ENCODE results near the gene KRTAP12-2.

The KRTAP12-2 gene

DNA sequence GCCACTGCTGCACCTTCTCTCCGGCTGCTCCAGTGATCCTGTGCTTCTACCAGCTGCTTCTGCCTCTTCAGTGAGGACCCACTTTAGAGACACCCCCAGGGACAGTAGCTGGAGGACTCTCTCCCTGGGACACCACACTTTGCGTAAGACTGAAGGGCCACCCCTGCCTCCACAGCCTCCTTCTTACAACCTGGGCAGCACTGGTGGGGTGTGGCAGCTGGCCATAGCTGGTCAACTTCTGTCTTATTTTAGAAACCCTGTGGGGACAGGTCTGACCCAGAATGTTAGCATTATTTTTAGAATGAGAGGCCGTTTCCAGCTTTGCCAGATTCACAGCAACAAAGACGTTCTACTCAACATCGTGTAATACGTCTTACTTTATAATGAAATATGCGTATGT is 41.0 kb downstream of the KRTAP12-2 start:
- no peak for DNase-seq

- DNase-seq: no peak
Measured at GRCh38 chr21:44623575-44623974, 43.2 kb downstream of the KRTAP12-2 start.

GRCh38 chr21:44619886-44620285 is 46.8 kb downstream of the KRTAP12-2 start:
- no peak for DNase-seq

DNA sequence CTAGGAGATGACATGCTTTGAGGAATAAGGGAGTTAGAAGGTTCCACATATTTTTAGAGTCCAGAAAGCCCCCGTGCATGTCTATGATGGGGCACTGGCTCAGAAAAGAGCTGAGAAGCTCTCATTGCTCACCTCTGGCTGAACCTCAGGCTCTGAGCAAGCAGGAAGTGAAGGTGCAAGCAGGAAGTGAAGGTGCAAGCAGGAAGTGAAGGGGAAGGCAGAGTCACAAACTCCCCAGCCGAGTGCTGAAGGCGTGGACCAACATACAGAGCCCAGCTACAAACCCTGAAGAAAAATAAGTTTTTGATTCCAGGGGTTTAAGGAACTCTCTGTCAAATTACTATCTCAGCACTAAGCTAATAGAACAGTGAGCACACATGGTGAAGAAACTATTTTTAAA is 47.8 kb downstream of the KRTAP12-2 start:
- DNase-seq: no peak

DNA sequence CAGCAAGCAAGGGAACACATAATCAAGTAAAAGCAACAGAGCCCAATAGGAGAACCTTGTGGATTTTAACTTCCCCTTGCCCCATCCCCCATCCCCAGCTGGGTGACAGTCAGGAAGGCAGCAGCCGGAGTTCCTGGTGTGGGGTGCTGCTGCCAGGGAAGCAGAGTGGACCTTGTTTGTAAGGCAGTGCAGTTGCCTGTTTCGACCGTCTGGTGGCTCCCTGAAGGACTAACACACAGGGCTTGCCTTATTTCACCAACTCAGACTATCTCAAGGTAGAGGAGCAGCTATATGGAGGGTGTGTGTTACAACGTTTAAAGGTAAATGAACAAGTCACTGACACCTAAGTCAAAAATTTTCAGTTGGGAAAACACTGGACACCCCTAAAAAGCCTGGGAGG is 48.2 kb downstream of the KRTAP12-2 start:
- DNase-seq: peak; percentile 20

- no peak for DNase-seq
Measured at GRCh38 chr21:44617071-44617501, 49.6 kb downstream of the KRTAP12-2 start.

DNA sequence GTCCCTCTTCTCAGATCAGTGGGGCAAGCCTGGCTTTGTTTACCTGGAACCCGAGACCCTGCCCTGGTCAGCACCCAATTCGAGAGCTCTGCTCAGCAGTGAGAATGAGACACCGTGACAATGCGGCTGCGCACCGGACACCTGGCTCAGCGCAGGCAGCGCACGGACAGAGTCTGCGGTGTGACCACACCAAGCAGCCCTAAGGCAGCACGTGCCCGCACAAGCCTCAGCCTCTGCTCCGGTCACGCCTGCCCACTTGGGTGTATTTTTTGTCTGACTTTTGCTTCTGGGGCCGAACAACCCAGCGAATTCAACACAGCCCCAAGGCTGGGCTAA is 50.2 kb downstream of the KRTAP12-2 start:
- DNase-seq: no peak
